Keratinocyte (primary cell): Measurements from ENCODE around the gene DSCAML1. TPM values are rescaled to one million over a fixed set of nuclear protein-coding genes. Genes with fewer than 3 reads are reported as not detected.

ENCODE experiments used
- DNase-seq: peaks from one replicate; pipeline ENCODE4 v3.0.0-alpha.2; 2011; ENCODE audit warnings: low read depth, missing footprints, low spot score
- FAIRE-seq: peaks from 2 replicates; lab custom pipeline; 2011; peaks lifted over from hg19 to GRCh38; lab: Jason Lieb, UNC
- H2AFZ ChIP-seq: 2 replicates; pipeline ENCODE4 v1.6.0; 2012; ENCODE audit warnings: low read length, control low read depth, inconsistent platforms; ENCODE audit not compliant: control insufficient read depth
- H3K27ac ChIP-seq: 2 replicates; pipeline ENCODE4 v1.5.1; 2011; ENCODE audit warnings: low read length; ENCODE audit not compliant: control insufficient read depth, insufficient read depth
- H3K27me3 ChIP-seq: 3 replicates; pipeline ENCODE4 v1.6.0; 2011; ENCODE audit warnings: low read length; ENCODE audit not compliant: control insufficient read depth, insufficient read depth; ENCODE audit errors: extremely low read depth
- H3K36me3 ChIP-seq, 2 experiments: 2 replicates in 1 of 2; 3 replicates in 1 of 2; pipeline ENCODE4 v1.5.1; 2011; ENCODE audit warnings: low read length in 2 of 2, mild to moderate bottlenecking in 1 of 2; ENCODE audit not compliant: control insufficient read depth in 2 of 2, insufficient read depth in 2 of 2; ENCODE audit errors: extremely low read depth in 1 of 2
- H3K4me1 ChIP-seq: 3 replicates; pipeline ENCODE4 v1.5.1; 2011; ENCODE audit warnings: low read length; ENCODE audit not compliant: control insufficient read depth, insufficient read depth; ENCODE audit errors: extremely low read depth
- H3K4me2 ChIP-seq: 3 replicates; pipeline ENCODE4 v1.6.0; 2011; ENCODE audit warnings: low read depth, low read length; ENCODE audit not compliant: control insufficient read depth, insufficient read depth; ENCODE audit errors: extremely low read depth
- H3K4me3 ChIP-seq, 3 experiments: fragments of 200-600 bp in 1 of 3; sonication (generic) in 1 of 3; 2 replicates in 2 of 3; 3 replicates in 1 of 3; pipeline ENCODE4 v1.5.1; 2011 to 2016; ENCODE audit warnings: low read length in 3 of 3, mild to moderate bottlenecking in 3 of 3, control low read depth in 2 of 3, inconsistent platforms in 1 of 3, low read depth in 1 of 3, mixed read lengths in 1 of 3, mixed run types in 1 of 3, moderate library complexity in 1 of 3; ENCODE audit not compliant: control insufficient read depth in 2 of 3, insufficient read depth in 2 of 3; ENCODE audit errors: extremely low read depth in 1 of 3
- H3K79me2 ChIP-seq: 2 replicates; pipeline ENCODE4 v1.6.0; 2012; ENCODE audit warnings: low read length; ENCODE audit not compliant: control insufficient read depth, insufficient read depth
- H3K9ac ChIP-seq: 3 replicates; pipeline ENCODE4 v1.6.0; 2011; ENCODE audit warnings: low read length; ENCODE audit not compliant: control insufficient read depth, insufficient read depth; ENCODE audit errors: extremely low read depth
- H3K9me1 ChIP-seq: 3 replicates; pipeline ENCODE4 v1.6.0; 2011; ENCODE audit warnings: low read length; ENCODE audit not compliant: control insufficient read depth, insufficient read depth; ENCODE audit errors: extremely low read depth
- H3K9me3 ChIP-seq: 2 replicates; pipeline ENCODE4 v1.5.1; 2012; ENCODE audit warnings: low read depth, low read length; ENCODE audit not compliant: control insufficient read depth
- H4K20me1 ChIP-seq: 3 replicates; pipeline ENCODE4 v1.6.0; 2011; ENCODE audit warnings: low read length; ENCODE audit not compliant: control insufficient read depth, insufficient read depth; ENCODE audit errors: extremely low read depth
- EZH2 ChIP-seq: IDR thresholded peaks from one replicate; pipeline ENCODE4 v1.6.1; 2012; ENCODE audit warnings: inconsistent platforms, mild to moderate bottlenecking, low read length, moderate library complexity
- dilution Hi-C: fragments of 300-500 bp; cut with MboI; formaldehyde crosslinking; loops from one replicate; pipeline ENCODE4 v1.7.0; 2020; ENCODE audit warnings: low sequenced_read_pairs; ENCODE audit not compliant: extremely low pct_ligation_motif_present
- polyA plus RNA-seq, 5 experiments: library from polyadenylated mRNA; depleted of rRNA in 3 of 5; stranded (reverse) in 3 of 5; stranded (forward) in 1 of 5; unstranded in 1 of 5; fragments of >200 nt; gene quantifications; 1 replicate in 1 of 5; 2 replicates in 3 of 5; 3 replicates in 1 of 5; pipeline versions ENCODE4 v1.2.1 to v1.2.3, GENCODE V29; 2011 to 2012; ENCODE audit warnings: missing spikeins in 2 of 5, low read depth in 1 of 5, low replicate concordance in 1 of 5
- TF ChIP-seq, protein P1 (sequence below), 3 experiments: IDR thresholded peaks in 1 of 3; conservative IDR thresholded peaks in 1 of 3; optimal IDR thresholded peaks in 1 of 3; 2 replicates in 2 of 3; 3 replicates in 1 of 3; pipeline versions ENCODE3 to v1.5.1; 2011; ENCODE audit warnings: low read length in 3 of 3, mild to moderate bottlenecking in 3 of 3, moderate library complexity in 2 of 3, control low read depth in 1 of 3, inconsistent platforms in 1 of 3; ENCODE audit not compliant: insufficient read depth in 2 of 3; ENCODE audit errors: extremely low read depth in 1 of 3

DSCAML1 gene
- polyA plus RNA-seq, 1 donor (not counting 4 experiments of a cell fraction or from before 2014, with no cell fraction given): not detected

DNA sequence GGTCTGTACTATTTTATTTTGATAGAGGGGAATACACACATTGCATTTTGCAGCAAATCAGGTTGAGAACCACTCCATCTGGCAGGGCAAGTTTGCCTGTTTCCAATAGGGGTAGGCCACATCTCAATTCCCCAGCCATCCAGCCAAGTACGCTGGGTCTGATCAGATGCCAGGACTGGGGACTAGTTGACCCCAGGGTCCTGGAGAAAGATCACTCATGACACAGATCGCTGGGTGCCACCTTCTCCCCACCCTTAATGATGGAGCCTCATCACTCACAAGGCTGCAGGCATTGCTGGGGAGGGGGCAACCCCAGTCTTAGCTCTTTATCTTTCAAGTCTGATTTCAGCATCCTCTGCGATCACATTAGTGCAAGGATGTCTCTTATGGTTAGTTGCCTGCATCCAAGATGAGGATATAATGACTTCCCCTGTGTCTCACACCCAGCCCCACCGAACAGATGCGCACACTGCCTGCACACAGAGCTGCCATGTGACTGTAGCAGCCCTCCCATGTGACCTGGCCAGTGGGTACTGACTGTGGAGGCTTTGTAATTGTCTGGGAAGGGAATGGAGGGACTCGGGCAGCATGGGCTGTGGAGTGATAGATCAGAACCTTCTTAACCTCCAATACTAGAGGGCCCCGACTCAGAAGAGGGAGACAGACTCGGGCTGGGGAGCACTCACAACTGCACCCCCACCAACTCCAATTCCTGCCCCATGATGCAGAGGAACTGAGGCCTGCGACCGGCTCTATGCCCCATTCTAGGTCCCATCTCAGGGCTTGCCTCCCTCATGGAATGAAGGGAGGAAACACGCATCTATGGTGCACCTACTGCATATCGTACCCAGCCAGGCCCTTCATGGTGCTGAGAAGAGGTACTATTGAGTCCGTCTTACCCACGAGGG, 155.8 kb downstream of the DSCAML1 start:
- no peaks in the 10 kb centered on the region for H4K20me1 ChIP-seq
- peaks cover 18% of the 10 kb centered on the region for H3K27me3 ChIP-seq
- no peak overlapping the region for H2AFZ ChIP-seq
- no peak overlapping the region for H3K9ac ChIP-seq
- no peak overlapping the region for H3K27ac ChIP-seq
- no peaks in the 10 kb centered on the region for H3K9me1 ChIP-seq
- no peaks in the 10 kb centered on the region for H3K4me1 ChIP-seq
- no peak overlapping the region for H3K4me2 ChIP-seq
- no peaks in the 10 kb centered on the region for H3K9me3 ChIP-seq
- DNase-seq: no peak
- TF ChIP-seq, protein P1, sequence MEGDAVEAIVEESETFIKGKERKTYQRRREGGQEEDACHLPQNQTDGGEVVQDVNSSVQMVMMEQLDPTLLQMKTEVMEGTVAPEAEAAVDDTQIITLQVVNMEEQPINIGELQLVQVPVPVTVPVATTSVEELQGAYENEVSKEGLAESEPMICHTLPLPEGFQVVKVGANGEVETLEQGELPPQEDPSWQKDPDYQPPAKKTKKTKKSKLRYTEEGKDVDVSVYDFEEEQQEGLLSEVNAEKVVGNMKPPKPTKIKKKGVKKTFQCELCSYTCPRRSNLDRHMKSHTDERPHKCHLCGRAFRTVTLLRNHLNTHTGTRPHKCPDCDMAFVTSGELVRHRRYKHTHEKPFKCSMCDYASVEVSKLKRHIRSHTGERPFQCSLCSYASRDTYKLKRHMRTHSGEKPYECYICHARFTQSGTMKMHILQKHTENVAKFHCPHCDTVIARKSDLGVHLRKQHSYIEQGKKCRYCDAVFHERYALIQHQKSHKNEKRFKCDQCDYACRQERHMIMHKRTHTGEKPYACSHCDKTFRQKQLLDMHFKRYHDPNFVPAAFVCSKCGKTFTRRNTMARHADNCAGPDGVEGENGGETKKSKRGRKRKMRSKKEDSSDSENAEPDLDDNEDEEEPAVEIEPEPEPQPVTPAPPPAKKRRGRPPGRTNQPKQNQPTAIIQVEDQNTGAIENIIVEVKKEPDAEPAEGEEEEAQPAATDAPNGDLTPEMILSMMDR (optimal IDR thresholded peaks at IDR 0.05 in 1 of 3, IDR thresholded peaks at IDR 0.05 in 1 of 3, conservative IDR thresholded peaks at IDR 0.05 in 1 of 3; ENCODE audit: extremely low read depth in 1 of 3, insufficient read depth in 2 of 3, low read length in 3 of 3): no peak
- no peak for TF ChIP-seq EZH2
- dilution Hi-C loops: no loop called here
- no peaks in the 10 kb centered on the region for H3K79me2 ChIP-seq
- no peaks in the 10 kb centered on the region for H3K36me3 ChIP-seq
- FAIRE-seq: no peak
- H3K4me3 ChIP-seq: no peak overlapping the region

DNA sequence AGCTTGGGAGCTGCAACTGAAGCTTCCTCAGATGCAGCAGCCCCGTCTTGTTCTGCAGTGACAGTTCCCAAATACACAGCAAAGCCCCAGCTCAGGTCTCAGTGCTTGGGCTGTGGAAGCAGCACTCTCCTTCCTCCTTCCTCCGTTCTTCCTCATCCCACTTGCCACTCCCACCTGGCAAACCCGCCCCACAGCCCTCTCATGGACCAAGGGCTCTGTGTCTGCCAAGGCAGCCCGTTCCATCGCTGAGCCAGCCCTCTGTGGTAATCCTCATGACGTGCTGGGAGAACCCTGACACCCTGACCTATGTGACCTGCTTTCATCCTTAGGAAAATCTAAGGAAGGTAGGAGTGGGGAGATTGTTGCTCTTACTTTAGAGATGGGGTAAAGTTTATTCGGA, 157.0 kb downstream of the DSCAML1 start:
- Histone ChIP-seq H3K9me3 (no peaks in the 10 kb centered on the region), H3K27me3 (peaks cover 19% of the 10 kb centered on the region), H3K4me2 (no peak overlapping the region), H3K9ac (no peak overlapping the region), H3K27ac (no peak overlapping the region), H3K36me3 (no peaks in the 10 kb centered on the region), H3K9me1 (no peaks in the 10 kb centered on the region), H3K79me2 (no peaks in the 10 kb centered on the region), H3K4me3 (no peak overlapping the region), H3K4me1 (no peaks in the 10 kb centered on the region), H2AFZ (no peak overlapping the region), H4K20me1 (no peaks in the 10 kb centered on the region)
- TF ChIP-seq EZH2: no peak
- TF ChIP-seq, protein P1 (optimal IDR thresholded peaks at IDR 0.05 in 1 of 3, IDR thresholded peaks at IDR 0.05 in 1 of 3, conservative IDR thresholded peaks at IDR 0.05 in 1 of 3; ENCODE audit: extremely low read depth in 1 of 3, insufficient read depth in 2 of 3, low read length in 3 of 3): no peak
- FAIRE-seq: no peak
- dilution Hi-C loops: no loop called here
- no peak for DNase-seq
